GM18507 (cell line): ENCODE results near the gene PNPLA7.
"Not testable (repeated sequence)": the region's sequence is repeated elsewhere in the genome, so short reads cannot be mapped to it uniquely, and the experiment has no call there.

ENCODE experiments used
- DNase-seq: peaks from one replicate; pipeline ENCODE4 v3.0.0; 2011; ENCODE audit warnings: low read depth; ENCODE audit not compliant: insufficient read length; ENCODE audit errors: extremely low spot score
- FAIRE-seq: peaks from 2 replicates; lab custom pipeline; 2011; peaks lifted over from hg19 to GRCh38; lab: Jason Lieb, UNC

The PNPLA7 gene

DNA sequence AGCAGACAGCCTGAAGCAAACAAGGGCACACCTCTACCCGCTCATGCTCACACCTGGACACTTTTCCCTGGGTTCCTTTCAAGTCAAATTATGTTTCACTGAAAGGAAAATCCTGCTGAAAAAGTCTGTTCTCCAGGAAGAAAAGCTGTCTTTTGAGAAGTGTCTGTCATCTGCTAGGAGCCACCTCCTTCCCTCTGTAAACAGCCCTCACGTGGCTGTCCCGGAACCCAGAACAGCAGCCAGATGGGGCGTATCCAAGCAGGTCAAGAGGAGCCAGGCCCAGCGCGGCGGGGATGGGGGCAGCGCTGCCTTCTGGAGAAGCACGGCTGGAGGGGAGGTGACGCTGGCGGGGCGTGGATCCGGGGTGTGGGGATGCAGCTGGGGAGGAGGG is at the start of gene PNPLA7:
TSS of gene PNPLA7 (minus strand) at position 172 of the 391 bp plus-strand sequence. CDS start 205 bp downstream, outside the sequence.
- DNase-seq (no peak), FAIRE-seq (peak; percentile 68)

DNA sequence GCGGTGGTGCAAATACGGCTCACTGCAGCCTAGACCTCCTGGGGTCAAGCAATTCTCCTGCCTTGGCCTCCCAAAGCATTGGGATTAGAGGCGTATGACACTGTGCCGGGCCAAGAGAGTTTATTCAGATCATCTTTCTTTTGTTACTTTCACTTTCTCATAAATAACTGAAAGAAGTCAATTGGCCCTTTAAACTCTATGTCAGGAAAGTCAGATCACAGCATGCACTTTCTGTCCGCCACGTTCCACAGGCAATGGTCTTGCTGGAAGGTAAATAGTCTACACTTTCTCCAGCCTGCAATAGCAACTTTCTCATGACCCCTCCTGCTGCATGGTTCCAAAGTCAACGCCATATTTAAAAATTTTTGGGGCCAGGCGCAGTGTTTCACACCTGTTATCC is 48.7 kb upstream of the PNPLA7 start:
- DNase-seq (no peak), FAIRE-seq (no peak)

DNA sequence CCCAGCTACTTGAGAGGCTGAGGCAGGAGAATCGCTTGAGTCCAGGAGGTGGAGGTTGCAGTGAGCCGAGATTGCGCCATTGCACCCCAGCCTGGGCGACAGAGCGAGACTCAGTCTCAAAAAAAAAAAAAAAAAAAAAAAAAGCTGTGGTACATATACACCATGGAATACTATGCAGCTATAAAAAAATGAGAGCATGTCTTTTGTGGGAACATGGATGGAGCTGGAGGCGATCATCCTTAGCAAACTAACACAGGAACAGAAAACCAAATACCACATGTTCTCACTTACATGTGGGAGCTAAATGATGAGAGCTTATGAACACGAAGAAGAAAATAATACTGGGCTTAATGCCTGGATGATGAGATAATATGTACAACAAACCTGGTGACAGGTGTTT is 46.4 kb upstream of the PNPLA7 start:
- DNase-seq, FAIRE-seq: not testable (repeated sequence)

DNA sequence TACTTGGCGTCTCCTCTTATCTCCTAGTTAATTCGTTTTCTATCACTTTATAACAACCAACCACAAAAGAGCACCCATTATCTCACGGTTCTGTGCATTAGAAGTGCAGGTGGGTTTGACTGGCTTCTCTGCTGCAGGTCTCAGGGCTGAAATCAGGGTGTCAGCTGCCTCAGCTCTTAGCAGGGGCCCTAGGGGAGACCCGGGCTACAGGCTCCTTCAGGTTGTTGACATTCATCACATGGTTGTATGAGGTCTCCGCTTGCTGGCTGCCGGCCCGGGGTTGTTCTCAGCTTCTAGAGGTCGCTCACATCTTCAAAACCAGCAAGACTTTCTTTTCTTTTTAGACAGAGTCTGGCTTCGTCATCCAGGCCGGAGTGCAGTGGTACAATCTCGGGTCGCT is 43.0 kb upstream of the PNPLA7 start:
- FAIRE-seq = no peak
- DNase-seq = no peak

DNA sequence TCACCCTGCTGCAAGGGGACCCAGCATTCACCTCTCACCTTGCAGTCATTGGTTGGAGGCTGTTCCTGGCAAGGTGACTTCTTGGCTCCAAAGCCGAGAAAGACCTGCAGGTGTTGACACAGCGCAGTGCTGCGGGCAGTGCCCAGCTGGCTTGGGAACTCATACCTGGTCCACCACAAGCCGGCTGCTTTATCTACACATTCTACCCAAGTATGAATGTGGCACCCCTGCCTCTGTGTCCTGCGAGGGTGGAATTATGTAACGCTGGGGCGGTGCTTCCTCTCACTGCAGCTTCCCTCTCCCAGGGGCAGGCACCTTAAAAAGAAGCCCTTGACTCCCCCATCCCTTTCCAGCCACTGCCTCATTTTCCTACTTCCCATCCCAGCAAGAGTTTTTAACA is 42.6 kb upstream of the PNPLA7 start:
- FAIRE-seq = no peak
- no peak for DNase-seq

DNA sequence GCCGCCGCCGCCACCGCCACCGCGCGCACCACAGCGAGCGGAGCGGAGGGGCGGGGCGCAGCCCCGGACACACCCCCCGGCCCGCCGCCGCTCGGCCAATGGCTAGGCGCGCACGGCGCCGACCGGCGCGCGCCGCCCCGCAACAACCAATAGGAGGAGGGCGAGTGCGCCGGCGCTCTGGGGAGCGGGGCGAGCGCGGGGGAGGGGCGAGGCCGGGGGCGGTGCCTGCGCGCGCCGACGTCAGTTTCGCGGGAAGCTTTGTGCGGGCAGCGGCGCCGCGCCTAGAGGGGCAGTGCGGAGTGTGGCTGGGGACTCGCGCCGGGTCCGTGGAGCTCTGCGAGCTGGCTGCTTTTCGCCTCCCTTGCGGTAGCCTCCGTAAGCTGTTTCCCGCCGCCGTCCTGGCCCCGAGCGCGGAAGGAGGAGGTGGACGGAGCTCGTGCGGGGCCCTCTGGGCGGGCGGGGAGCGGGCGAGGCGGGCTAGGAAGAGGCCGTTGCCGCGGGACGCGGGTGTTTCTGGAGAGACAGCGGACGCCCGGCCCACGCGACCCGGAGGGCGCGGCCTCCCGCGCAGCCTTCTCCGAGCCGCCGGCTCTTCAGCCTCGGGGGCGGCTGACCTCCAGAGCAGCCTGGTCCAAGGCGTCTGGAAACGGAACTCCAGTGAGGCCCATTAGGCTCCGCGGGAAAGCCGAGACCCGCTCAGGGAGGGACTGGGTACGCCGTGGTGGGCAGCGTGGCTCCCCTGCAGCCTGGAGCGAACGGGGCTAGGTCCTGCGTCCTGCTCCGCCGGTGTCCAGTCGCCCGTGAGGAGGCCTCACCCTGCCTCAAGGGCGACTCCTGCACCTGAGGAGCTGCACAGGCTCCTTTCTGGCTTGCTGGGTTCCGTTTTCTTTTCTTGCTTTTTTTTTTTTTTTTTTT is 40.5 kb upstream of the PNPLA7 start, which contains the start of gene ZMYND19:
TSS of gene ZMYND19 (minus strand) at position 44 of the 915 bp plus-strand sequence. CDS start 249 bp downstream, outside the sequence.
- DNase-seq (peak; percentile 98), FAIRE-seq (peak; percentile 93)

DNA sequence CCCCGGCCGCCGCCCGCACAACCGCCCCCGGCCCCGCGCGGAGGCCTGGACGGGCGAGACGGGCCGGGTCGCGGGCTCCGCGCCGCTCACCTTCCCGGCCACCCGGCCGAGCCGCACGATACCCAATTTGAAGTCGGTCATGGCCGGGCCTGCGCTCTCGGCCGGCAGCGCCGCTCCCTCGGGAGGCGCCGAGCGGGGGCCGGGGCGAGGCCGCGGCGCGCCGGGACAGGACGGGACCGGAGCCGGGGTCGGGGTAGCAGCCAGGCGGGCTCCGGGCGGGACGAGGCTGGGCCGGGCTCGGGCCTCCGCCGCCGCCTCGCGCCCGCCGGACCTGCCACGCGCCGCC is 39.9 kb upstream of the PNPLA7 start:
- FAIRE-seq (no peak), DNase-seq (no peak)

DNA sequence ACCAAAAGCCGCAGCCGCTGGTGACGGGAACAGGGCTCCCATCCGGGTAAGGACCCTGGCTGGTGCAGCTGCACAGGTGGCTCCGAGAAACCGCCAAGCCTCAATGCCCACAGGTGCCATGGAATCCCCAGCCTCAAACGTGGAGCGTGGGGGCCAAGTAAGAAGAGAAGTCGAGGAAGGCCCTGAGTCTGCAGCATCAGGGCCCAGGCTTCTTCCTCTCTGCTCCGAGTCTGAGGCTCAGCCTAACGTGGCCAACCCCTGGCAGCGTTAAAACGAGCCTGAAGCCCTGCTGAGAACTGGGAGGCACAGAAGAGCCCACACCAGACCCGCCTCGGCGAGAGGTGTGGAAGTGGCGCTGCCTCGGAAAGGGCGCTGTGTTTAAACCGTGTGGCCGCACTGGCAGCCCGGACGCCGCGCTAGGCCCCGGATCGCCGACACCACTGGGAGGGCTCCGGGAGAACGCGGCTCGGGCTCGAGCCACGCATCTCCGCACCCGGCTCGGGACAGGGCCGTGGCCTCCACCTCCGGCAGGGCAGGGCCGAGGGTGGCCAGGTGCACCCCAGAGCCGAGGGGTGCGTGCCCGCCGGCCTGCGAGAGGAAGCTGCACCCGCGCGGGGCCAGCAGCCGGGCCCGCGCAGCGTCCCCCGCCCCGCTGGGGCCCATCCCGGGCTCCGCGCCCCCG is 39.4 kb upstream of the PNPLA7 start:
- no peak for FAIRE-seq
- no peak for DNase-seq

DNA sequence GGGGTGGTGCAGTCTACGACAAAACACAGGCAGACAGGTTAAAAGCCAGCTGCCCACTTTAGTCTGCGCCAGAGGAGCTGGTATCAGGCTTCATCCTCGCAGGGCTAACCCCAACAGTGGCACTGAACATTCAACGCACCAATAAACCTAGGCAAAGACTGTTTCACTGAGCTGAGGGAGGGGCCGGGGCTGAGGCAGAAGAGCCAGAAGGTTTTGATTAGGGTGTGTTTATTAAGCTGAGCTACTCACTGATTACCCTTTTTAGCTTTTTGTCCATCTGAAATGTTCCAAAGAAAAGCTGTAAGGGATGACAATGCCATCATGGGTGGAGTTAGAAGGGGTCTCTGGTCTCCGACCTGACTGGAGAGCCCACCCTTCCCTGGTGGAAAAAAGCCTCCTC is 38.7 kb upstream of the PNPLA7 start:
- DNase-seq (no peak), FAIRE-seq (no peak)

DNA sequence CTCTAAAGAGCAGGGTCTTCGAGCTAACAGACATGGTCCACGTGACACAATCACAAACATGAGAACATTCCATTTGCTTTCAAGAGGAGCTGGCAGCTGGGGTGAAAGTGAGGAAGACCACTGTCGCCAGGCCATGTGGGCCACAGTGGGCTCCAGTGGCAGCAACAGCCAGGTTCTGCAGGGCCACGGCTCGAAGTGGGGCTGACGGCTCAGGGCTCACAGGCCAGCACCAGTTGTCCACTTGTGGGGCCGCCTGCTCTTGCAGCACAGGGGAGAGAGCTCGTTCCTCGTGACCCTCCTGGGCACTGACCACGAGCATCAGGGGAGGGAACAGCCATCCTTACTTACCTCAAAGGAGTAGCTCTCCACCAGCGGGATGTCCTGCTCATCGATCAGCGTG is 38.1 kb upstream of the PNPLA7 start:
- no peak for FAIRE-seq
- no peak for DNase-seq

DNA sequence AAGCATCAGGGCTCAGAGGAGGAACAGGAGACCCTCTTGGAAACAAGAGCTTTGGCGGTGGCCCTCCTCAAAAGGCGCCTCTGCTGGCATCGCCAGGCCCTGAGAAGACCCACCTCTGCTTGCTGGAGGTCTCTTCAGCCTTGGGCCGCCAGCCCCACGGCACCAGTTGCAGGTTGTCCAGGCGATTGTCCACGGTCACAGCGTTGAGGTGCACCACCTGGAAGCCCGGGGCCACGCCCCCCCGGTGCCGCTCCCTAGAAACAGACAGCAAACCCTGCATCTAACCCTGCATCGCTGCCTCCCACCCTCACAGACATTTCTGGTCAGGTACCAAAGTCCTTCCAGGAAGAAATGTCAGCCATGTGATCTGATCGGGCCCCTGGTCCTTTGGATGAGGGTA is 36.7 kb upstream of the PNPLA7 start:
- FAIRE-seq (no peak), DNase-seq (no peak)

DNA sequence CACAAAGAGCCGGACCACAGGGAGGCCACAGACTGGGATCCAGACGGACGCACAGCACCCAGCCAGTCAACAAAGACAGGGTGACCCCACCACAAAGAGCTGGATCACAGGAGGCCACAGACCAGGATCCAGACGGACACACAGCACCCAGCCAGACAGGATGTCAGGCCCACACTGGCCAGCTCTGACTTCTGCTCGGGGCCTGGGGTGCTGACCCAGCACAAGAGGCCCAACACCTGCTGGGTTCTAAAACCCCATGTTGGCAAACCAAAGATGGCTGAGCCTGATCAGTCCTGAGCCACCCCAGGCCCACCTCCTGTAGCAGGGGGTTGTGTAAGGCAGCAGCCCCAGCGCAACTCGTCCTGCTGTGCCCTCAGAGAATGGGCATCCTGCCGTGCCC is 33.8 kb upstream of the PNPLA7 start:
- DNase-seq (no peak), FAIRE-seq (no peak)

DNA sequence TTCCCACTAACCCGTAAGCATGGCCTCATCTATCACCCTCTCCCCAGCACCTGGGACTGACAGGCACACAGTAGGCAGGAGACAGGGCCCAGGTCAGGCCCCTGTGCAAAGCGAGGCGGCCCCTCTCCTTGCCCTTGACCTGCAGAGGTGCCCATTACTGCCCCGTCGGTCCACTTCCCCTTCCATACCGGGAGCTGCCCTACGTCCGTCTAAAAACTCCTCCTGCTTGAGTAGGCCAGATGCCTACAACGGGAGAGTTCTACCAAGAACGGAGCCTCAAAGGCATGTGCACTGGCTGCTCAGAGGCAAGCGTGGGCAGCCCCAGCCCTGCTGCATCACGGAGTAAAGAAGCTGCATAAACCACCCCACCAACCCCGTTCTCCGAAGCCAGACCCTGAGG is 33.1 kb upstream of the PNPLA7 start:
- FAIRE-seq (no peak), DNase-seq (no peak)

DNA sequence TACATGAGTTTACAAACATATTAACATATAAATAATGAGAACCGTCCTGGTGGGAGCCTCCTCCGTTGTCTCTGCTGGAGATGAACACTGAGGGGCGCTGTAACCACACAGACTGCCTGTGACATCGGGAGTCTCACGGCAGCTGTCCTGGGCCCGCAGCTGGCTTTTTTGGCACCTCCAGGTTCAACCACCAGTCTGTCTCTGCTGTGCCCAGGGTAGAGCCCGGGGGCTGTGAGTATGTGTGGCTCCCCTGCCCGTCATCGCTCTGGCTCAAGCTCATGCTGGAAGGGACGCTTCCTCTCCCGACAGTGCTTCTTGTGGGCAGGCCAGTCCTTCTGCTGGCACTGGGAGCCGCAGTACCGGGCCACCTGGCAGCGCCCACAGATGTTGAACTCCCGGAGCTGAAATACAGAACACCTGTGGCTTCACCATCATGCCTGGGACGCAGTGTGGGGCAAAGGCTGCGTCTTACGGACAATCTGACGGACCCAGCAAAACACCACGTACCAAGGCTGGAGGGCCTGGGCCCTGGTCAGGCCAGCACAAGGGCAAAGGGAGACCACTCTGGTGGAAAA is 32.2 kb upstream of the PNPLA7 start:
- FAIRE-seq (no peak), DNase-seq (no peak)

DNA sequence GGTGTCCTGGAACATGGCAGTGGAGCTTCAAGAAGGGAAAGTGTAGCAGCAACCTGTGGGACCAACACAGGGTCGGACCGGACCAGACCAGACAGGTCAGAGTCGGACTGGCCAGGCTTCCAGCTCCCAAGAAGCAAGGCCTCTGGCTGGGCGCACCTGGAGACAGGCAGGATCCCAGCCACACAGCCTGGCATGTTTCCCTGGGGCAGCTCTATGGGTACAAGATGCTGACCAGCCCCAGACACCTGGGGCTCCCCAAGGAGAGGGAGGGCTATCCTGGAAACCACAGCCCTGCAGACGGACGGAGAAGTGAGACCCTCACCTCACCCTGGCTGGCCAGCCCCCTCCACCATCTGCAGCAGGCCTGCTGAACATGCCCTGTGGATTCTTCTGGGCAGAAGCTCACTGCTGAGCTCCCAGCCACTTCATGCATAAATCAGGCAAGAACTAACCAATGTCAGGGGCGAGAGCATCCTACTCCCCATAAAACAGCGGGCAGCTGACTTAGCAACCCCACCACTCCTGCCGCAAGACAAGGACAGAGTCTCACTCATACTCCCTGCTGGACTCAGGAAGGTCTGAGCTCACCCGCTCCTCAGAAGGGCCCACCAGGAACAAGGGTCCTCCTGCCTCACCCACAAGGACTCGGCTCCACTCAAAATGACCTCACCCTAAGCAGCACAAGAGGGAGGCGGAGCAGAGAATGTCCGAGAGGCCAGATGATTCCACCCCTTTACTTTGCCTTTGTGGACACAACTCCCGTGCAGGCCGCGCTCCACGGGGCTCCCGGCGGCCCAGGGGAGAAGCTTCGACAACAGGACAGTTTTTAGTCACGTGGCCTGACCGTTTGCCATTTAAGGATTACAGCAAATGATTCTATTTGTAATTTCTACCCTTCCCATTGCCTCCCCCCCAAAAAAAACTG is 31.4 kb upstream of the PNPLA7 start:
- DNase-seq (no peak), FAIRE-seq (no peak)

DNA sequence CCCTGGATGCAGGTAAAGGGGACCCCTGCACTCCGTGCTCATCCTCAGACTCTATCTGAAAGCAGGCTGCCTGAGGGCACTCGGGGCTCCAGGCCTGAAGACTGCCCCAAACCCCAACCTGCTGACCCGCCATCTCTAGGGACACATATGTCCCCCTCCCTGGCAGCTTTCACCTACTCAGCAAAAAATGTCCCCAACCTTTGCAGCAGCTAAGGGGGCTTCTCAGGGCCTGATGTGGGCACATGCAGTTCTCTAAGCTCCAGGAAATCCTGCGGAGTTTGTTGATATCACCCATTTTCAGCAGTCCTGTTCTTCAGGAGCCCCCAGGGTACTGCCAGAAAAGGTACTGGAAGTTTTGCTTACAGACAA is 30.7 kb upstream of the PNPLA7 start:
- FAIRE-seq (no peak), DNase-seq (no peak)

DNA sequence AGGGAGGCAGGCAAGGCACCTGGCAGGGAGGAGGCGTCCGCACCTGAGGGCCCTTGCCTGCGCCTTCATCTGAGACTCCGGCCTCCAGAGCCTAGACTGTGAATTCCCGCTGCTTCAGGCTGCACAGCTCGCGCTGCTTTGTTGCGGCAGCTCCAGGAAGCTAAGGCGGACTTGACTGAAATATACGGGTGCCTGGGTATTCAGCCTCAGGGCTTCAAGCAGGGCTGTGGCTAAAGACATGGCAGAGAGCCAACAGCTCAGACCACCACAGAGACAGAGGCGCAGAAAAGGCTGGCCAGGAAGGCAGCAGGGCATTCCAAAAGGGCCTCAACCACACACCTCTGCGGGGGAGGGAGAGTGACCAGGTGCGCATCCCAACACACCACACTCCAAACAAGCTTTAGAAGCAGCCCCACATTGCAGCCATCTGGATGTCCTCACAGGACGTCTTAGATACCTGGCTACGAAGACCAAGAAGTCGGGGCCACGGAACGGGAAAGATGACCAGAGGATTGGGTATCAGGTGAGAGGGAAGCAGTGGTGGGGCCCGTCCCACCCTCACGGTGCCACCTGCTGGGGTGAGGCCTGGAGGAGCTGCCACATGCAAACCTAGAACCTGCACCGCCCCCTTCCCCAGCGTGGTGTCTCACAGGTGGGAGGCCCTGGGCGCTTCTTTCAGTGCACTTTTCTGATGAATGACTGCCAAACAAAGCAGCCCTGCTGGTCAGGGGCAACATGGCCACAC is 30.2 kb upstream of the PNPLA7 start:
- DNase-seq (no peak), FAIRE-seq (no peak)

DNA sequence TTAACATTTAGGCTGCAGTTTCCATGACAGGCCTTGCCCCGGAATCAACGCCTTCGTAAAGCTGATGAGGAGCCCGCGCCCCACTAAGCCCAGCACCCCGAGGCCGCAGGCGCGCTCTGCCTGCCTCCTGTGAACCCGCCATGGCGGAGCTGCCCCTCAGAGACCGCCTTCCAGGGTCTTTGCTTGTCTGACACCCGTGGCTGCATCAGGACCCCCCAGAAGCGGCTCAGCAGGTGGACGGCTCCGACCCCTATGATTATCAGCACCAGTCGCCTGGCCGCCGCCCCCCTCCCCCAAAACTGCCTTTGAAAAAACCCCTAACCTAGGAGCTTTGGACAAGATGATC is 29.0 kb upstream of the PNPLA7 start:
- no peak for DNase-seq
- FAIRE-seq = no peak
